ENCODE results near the gene FBN2.

The FBN2 gene

GRCh38 chr5:128378196-128378595 is 159.8 kb downstream of the FBN2 start:
- no peak for TF ChIP-seq FOXM1 (IDR thresholded peaks at IDR 0.05; ENCODE audit: borderline replicate concordance, low read depth)
- no peak for TF ChIP-seq TCF12 (IDR thresholded peaks at IDR 0.05; ENCODE audit: low read depth)
- TF ChIP-seq REST (IDR thresholded peaks at IDR 0.05; ENCODE audit: low read depth) = no peak
- TF ChIP-seq CEBPB (IDR thresholded peaks at IDR 0.05) = no peak
- TF ChIP-seq CREB1 (IDR thresholded peaks at IDR 0.05; ENCODE audit: low read depth) = no peak

- TF ChIP-seq ZBTB7A (IDR thresholded peaks at IDR 0.05; ENCODE audit: low read depth) (no peak), TEAD4 (IDR thresholded peaks at IDR 0.05) (no peak), EP300 (IDR thresholded peaks at IDR 0.05; ENCODE audit: borderline replicate concordance) (no peak)
Observed at GRCh38 chr5:128376577-128376976, 161.5 kb downstream of the FBN2 start.

GRCh38 chr5:128366147-128366546 is 171.9 kb downstream of the FBN2 start:
- TF ChIP-seq MAX (IDR thresholded peaks at IDR 0.05) (no peak), YY1 (IDR thresholded peaks at IDR 0.05; ENCODE audit: low read depth) (no peak), TAF1 (IDR thresholded peaks at IDR 0.05; ENCODE audit: low read depth) (no peak), EP300 (IDR thresholded peaks at IDR 0.05; ENCODE audit: borderline replicate concordance) (no peak), USF1 (IDR thresholded peaks at IDR 0.05) (no peak), FOXM1 (IDR thresholded peaks at IDR 0.05; ENCODE audit: borderline replicate concordance, low read depth) (no peak), TEAD4 (IDR thresholded peaks at IDR 0.05) (no peak), RAD21 (IDR thresholded peaks at IDR 0.05; ENCODE audit: low read depth) (no peak)

GRCh38 chr5:128362370-128362769 is 175.7 kb downstream of the FBN2 start:
- TF ChIP-seq RAD21 (IDR thresholded peaks at IDR 0.05; ENCODE audit: low read depth) (no peak), MAX (IDR thresholded peaks at IDR 0.05) (no peak), EGR1 (IDR thresholded peaks at IDR 0.05) (no peak), REST (IDR thresholded peaks at IDR 0.05; ENCODE audit: low read depth) (no peak), TCF12 (IDR thresholded peaks at IDR 0.05; ENCODE audit: low read depth) (no peak), FOXM1 (IDR thresholded peaks at IDR 0.05; ENCODE audit: borderline replicate concordance, low read depth) (no peak), TEAD4 (IDR thresholded peaks at IDR 0.05) (no peak), CEBPB (IDR thresholded peaks at IDR 0.05) (no peak), ZBTB7A (IDR thresholded peaks at IDR 0.05; ENCODE audit: low read depth) (no peak), NFIC (IDR thresholded peaks at IDR 0.05) (no peak)

GRCh38 chr5:128358826-128359225 is 179.2 kb downstream of the FBN2 start:
- TF ChIP-seq NFIC (IDR thresholded peaks at IDR 0.05) (no peak), FOXM1 (IDR thresholded peaks at IDR 0.05; ENCODE audit: borderline replicate concordance, low read depth) (no peak), TEAD4 (IDR thresholded peaks at IDR 0.05) (no peak), TCF12 (IDR thresholded peaks at IDR 0.05; ENCODE audit: low read depth) (no peak)

GRCh38 chr5:128357226-128357625 is 180.8 kb downstream of the FBN2 start:
- TF ChIP-seq TCF12 (IDR thresholded peaks at IDR 0.05; ENCODE audit: low read depth) (no peak), TEAD4 (IDR thresholded peaks at IDR 0.05) (no peak), FOXM1 (IDR thresholded peaks at IDR 0.05; ENCODE audit: borderline replicate concordance, low read depth) (no peak), YY1 (IDR thresholded peaks at IDR 0.05; ENCODE audit: low read depth) (no peak), RAD21 (IDR thresholded peaks at IDR 0.05; ENCODE audit: low read depth) (no peak), EGR1 (IDR thresholded peaks at IDR 0.05) (no peak), CEBPB (IDR thresholded peaks at IDR 0.05) (no peak), TAF1 (IDR thresholded peaks at IDR 0.05; ENCODE audit: low read depth) (no peak)

- TF ChIP-seq ZBTB7A (IDR thresholded peaks at IDR 0.05; ENCODE audit: low read depth) = no peak
- TF ChIP-seq MAX (IDR thresholded peaks at IDR 0.05) = no peak
- TF ChIP-seq TCF12 (IDR thresholded peaks at IDR 0.05; ENCODE audit: low read depth) = no peak
- TF ChIP-seq EGR1 (IDR thresholded peaks at IDR 0.05) = no peak
- TF ChIP-seq TAF1 (IDR thresholded peaks at IDR 0.05; ENCODE audit: low read depth) = no peak
Observed at GRCh38 chr5:128355961-128356360, 182.1 kb downstream of the FBN2 start.
